ENCODE results near the gene OTUB2. TPM values are rescaled to one million over a fixed set of nuclear protein-coding genes. Genes with fewer than 3 reads are reported as not detected.

OTUB2 gene
- total RNA-seq, 2 donors from 2014 or later: 6.3 to 6.7 TPM

DNA sequence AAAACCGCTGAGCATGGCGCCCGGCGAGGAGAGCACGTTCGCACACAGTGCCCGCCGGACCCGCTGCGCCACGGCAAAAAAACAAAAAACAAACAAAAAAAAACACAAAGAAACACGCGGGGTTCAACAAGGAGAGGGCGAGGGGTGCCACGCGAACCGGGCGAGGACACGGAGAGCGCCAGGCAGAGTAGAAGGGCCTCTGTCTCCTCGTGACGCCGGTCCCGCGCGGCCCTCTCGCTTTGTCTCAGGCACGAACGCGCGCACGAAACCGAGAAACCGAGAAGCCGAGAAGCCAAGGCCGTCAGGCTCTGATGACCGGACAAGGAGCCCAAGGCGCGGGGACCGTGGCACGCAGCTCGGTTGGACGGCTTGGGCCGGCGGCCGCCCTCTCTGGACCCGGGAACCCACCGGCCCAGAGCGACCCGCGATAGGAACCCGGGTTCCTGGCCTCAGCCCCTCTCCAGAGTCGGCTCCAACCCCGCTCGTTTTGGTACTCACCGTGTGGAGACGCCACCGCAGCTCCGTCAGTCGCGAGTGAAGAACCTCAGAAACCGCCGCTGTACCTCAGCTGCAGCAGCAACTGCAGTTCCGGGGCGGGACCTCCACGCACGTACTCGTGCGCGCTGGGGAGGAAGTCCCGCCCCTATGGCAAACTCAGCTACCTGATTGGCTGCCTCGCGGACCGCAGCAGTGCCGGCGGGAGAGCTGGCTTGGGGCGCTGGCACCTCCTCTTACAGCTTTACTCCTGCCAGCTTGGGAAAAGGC, 54.7 kb downstream of the OTUB2 start, which contains the start of the genes DDX24 and IFI27L1:
DDX24 (minus strand) TSS at position 582 of the 765 bp plus-strand sequence. CDS start 1,460 bp downstream, outside the sequence.
IFI27L1 (plus strand) TSS at position 690 of the 765 bp plus-strand sequence. CDS start 15,628 bp downstream, outside the sequence.
- Mint-ChIP-seq H3K9me3 (no peaks in the 10 kb centered on the region), H3K27ac (peak within 1 kb of the TSS; percentile 99), H3K4me1 (peaks cover 35% of the 10 kb centered on the region), H3K36me3 (ENCODE audit: low read depth) (peaks cover 38% of the 10 kb centered on the region), H3K27me3 (ENCODE audit: insufficient read depth) (no peaks in the 10 kb centered on the region), H3K4me3 (peak within 1 kb of the TSS; percentile 99)
- TF ChIP-seq, protein P1, sequence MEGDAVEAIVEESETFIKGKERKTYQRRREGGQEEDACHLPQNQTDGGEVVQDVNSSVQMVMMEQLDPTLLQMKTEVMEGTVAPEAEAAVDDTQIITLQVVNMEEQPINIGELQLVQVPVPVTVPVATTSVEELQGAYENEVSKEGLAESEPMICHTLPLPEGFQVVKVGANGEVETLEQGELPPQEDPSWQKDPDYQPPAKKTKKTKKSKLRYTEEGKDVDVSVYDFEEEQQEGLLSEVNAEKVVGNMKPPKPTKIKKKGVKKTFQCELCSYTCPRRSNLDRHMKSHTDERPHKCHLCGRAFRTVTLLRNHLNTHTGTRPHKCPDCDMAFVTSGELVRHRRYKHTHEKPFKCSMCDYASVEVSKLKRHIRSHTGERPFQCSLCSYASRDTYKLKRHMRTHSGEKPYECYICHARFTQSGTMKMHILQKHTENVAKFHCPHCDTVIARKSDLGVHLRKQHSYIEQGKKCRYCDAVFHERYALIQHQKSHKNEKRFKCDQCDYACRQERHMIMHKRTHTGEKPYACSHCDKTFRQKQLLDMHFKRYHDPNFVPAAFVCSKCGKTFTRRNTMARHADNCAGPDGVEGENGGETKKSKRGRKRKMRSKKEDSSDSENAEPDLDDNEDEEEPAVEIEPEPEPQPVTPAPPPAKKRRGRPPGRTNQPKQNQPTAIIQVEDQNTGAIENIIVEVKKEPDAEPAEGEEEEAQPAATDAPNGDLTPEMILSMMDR (conservative IDR thresholded peaks at IDR 0.05): no peak
- H3K9ac ChIP-seq (ENCODE audit: extremely low read depth, low read length, poor library complexity, severe bottlenecking): peak within 1 kb of the TSS; percentile 82
- DNase-seq: peak; percentile 98
- no peaks in the 10 kb centered on the region for H3K4me1 ChIP-seq (ENCODE audit: control insufficient read depth, insufficient read depth, low read length)
- peak within 1 kb of the TSS; percentile 89 for H3K27ac ChIP-seq (ENCODE audit: low read depth, low read length)
- H3K4me3 ChIP-seq (ENCODE audit: low read length): peak within 1 kb of the TSS; percentile 90
- H3K27me3 ChIP-seq (ENCODE audit: control insufficient read depth, insufficient read depth, low read length, poor library complexity, severe bottlenecking): no peaks in the 10 kb centered on the region
- WGBS, 2 experiments (ENCODE audit: insufficient coverage in 1 of 2, insufficient read length in 1 of 2): 0% methylated on average over 30 to 77 of the region's 77 CpGs
- H3K9me3 ChIP-seq (ENCODE audit: control insufficient read depth, low read length): peaks cover 19% of the 10 kb centered on the region
- H3K36me3 ChIP-seq (ENCODE audit: control insufficient read depth, insufficient read depth, low read length): peaks cover 28% of the 10 kb centered on the region

GRCh38 chr14:94081386-94081820, 55.3 kb downstream of the OTUB2 start:
- no peaks in the 10 kb centered on the region for H3K27me3 Mint-ChIP-seq (ENCODE audit: insufficient read depth)

GRCh38 chr14:94087891-94088290, 61.8 kb downstream of the OTUB2 start:
- H3K36me3 Mint-ChIP-seq (ENCODE audit: low read depth): peaks cover 8% of the 10 kb centered on the region
- 77 to 87% methylated on average over 3 to 4 of the region's 4 CpGs for WGBS, 2 experiments (ENCODE audit: insufficient coverage in 1 of 2, insufficient read length in 1 of 2)

More at GRCh38 chr14:94081386-94081820, 55.3 kb downstream of the OTUB2 start:
- TF ChIP-seq, protein P1 (conservative IDR thresholded peaks at IDR 0.05): no peak
- WGBS, 2 experiments (ENCODE audit: insufficient coverage in 1 of 2, insufficient read length in 1 of 2): 4 to 8% methylated on average over 14 to 19 of the region's 19 CpGs
- Mint-ChIP-seq H3K9me3 (peaks cover 2% of the 10 kb centered on the region), H3K4me3 (peak overlapping the region; percentile 99), H3K36me3 (ENCODE audit: low read depth) (peaks cover 36% of the 10 kb centered on the region), H3K27ac (peak overlapping the region; percentile 95), H3K4me1 (peaks cover 35% of the 10 kb centered on the region)
- H3K27me3 ChIP-seq (ENCODE audit: control insufficient read depth, insufficient read depth, low read length, poor library complexity, severe bottlenecking): no peaks in the 10 kb centered on the region
- peak overlapping the region; percentile 82 for H3K9ac ChIP-seq (ENCODE audit: extremely low read depth, low read length, poor library complexity, severe bottlenecking)
- no peak for DNase-seq
- H3K4me1 ChIP-seq (ENCODE audit: control insufficient read depth, insufficient read depth, low read length): no peaks in the 10 kb centered on the region
- H3K9me3 ChIP-seq (ENCODE audit: control insufficient read depth, low read length): peaks cover 13% of the 10 kb centered on the region
- H3K4me3 ChIP-seq (ENCODE audit: low read length): peak overlapping the region; percentile 90
- H3K27ac ChIP-seq (ENCODE audit: low read depth, low read length): no peak overlapping the region
- peaks cover 24% of the 10 kb centered on the region for H3K36me3 ChIP-seq (ENCODE audit: control insufficient read depth, insufficient read depth, low read length)

More at GRCh38 chr14:94087891-94088290, 61.8 kb downstream of the OTUB2 start:
- Histone ChIP-seq H3K36me3 (ENCODE audit: control insufficient read depth, insufficient read depth, low read length) (no peaks in the 10 kb centered on the region), H3K27ac (ENCODE audit: low read depth, low read length) (no peak overlapping the region), H3K9ac (ENCODE audit: extremely low read depth, low read length, poor library complexity, severe bottlenecking) (no peak overlapping the region), H3K4me3 (ENCODE audit: low read length) (no peak overlapping the region), H3K27me3 (ENCODE audit: control insufficient read depth, insufficient read depth, low read length, poor library complexity, severe bottlenecking) (no peaks in the 10 kb centered on the region), H3K4me1 (ENCODE audit: control insufficient read depth, insufficient read depth, low read length) (no peaks in the 10 kb centered on the region), H3K9me3 (ENCODE audit: control insufficient read depth, low read length) (peaks cover under 1% of the 10 kb centered on the region)
- no peak for DNase-seq
- Mint-ChIP-seq H3K27ac (no peak overlapping the region), H3K9me3 (peaks cover 2% of the 10 kb centered on the region), H3K27me3 (ENCODE audit: insufficient read depth) (no peaks in the 10 kb centered on the region), H3K4me1 (peaks cover 9% of the 10 kb centered on the region), H3K4me3 (no peak overlapping the region)
- TF ChIP-seq, protein P1 (conservative IDR thresholded peaks at IDR 0.05): no peak

Data from endodermal cell (in vitro differentiated cells).